ENCODE measurements around the gene DYNC2H1.

Gene DYNC2H1

GRCh38 chr11:103453126-103453525 is 343.9 kb downstream of the DYNC2H1 start:
- no peak for DNase-seq (ENCODE audit: low read depth in 2 of 2)

DNA sequence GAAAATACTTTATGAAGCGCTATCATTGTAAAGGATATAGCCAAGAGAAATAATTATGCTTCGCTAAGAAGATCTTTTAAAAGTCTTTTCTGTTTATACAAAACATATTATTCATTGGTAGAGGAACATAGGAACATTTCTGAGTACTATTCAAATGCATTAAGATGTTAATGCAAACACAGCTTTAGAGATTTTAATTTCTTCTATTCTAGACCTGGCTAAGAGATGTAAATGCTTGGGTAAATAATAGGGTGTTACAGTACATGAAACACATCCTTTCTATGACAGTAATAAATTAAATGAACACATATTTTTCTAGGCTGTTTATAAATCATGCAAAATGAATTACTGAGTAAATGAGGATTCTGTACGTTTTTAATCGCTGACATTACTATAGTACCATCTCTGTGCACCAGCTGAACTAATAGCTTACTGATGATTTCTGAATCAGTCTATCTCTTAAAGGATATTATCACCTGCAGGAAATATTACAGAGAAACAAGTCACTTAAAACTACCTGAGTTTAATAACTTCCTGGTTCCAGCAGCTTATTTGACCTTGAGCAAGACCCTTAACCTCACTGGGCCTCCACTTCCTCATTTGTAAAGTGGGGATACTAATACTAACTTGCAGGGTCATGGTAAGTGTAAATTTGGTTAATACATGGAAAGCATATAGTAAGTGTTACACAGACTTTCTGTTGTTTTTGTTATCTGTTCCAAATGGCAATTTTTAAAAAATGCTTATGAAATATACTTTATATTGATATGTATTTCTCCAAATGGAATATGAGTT is 344.9 kb downstream of the DYNC2H1 start:
- no peak for DNase-seq (ENCODE audit: low read depth in 2 of 2)

GRCh38 chr11:103464420-103464819 is 355.2 kb downstream of the DYNC2H1 start:
- DNase-seq (ENCODE audit: low read depth in 2 of 2) = no peak

GRCh38 chr11:103465555-103466140 is 356.4 kb downstream of the DYNC2H1 start:
- no peak for DNase-seq (ENCODE audit: low read depth in 2 of 2)

- DNase-seq (ENCODE audit: low read depth in 2 of 2) = no peak
These were observed 362.3 kb downstream of the DYNC2H1 start for GRCh38 chr11:103471546-103471945.

DNA sequence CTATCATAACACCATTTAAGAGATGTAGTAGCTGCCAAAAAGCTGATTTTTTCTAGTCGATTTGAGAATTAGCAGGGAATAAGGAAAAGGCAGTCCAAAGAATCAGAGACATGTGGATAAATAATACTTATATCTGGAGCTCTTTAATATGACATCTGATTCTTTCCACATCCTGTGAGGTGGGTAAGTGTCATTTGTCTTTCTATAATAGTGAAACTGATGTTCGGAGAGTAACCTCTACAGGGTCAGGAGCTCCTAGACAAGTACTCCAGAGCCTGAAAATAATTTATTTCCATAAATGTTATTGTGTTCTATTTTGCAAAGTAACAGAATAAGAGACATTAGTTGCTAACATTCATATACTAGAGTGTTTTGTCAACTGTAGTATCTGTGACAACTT is 367.6 kb downstream of the DYNC2H1 start:
- no peak for DNase-seq (ENCODE audit: low read depth in 2 of 2)

- no peak for DNase-seq (ENCODE audit: low read depth in 2 of 2)
These were observed 371.2 kb downstream of the DYNC2H1 start for GRCh38 chr11:103480421-103480820.

DNA sequence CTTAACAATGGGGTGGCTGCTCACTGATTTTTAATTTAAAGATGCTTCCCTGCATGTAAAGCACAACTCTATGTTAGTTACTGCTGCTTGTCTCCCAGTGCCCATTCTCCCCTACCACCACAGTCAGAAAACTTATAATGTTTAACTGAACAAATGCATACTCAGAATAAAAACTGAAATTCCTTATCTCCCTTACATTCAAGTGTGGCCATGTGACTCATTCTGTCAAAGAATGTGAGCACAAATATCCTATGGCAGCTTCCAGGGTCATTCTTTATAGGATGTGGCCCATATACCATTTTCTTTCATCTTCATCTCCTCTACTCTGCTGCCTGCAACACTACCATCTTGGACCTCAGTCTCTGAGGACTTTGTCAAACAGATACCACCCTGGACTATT is 374.8 kb downstream of the DYNC2H1 start:
- no peak for DNase-seq (ENCODE audit: low read depth in 2 of 2)

DNA sequence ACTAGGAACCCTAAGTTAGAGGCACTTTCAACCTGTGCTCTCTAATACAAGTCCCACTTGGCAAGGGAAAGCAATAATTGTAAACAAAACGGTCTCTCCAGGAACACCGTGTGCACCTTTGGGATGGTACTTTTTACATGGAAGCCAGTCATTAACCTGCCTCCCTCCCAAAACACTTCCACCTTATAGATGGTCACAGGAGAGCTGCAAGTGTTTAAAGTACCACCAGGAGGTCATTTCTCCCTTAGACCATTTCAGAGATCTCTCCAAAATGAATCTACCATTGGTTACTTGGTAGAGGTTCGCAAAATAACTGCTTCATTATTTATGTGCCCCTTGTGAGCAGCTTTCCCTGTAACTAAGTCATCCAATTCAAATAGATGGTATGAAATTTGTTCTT is 375.3 kb downstream of the DYNC2H1 start:
- DNase-seq (ENCODE audit: low read depth in 2 of 2) = no peak

DNA sequence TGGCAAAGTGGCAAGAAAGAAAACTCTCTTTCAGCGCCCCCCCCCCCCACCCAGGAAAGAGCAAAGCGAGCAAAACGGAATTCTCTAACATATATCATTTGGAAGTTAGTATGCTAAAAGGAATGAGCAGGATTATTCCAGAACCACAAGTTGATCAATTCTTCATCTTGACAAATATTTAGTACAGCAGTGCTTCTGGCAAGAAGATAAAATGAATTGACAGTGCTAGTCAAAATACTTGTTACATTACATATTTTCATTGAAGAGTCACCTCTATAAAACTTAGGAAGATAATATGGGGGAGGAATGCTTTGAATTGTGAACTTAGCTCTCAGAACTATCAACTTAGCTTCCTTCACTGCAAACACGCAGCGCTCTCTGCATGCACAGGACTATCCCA is 377.4 kb downstream of the DYNC2H1 start:
- DNase-seq (ENCODE audit: low read depth in 2 of 2) = no peak

DNA sequence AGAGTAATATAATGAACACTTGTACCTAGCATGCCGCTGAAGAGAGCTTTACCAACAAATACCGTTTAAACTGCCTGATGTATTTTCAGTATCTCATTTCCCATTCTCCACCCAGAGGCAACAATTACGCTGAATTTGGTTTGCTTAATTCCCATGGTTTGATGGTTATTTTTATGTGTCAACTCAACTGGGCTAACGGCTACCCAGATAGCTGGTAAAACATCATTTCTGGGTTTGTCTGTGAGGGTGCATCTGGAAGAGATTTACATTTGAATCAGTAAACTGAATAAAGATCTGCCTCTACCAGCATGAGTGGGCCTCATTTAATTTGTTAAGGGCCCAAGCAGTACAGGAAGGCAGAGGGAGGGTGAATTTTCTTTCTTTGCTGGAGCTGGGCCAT is 377.9 kb downstream of the DYNC2H1 start:
- DNase-seq (ENCODE audit: low read depth in 2 of 2) = no peak

DNA sequence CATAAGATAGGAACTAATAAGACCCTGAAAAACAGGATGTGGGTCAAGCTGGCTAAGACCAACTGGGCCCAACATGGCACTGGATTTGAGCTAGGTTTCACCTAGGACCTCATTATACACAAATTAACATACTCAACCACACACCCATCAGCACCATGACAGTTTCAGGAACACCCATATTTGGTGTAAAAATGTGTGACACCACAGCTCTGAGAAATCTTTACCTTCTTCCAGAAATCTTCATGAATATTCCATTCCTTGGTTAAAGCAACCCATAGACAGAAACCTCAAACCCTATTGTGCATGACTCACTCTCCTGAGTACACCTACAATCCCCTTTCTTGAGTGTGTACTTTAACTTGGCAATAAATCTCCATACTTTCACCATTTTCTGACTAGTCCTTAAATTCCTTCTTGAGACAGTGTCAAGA is 378.8 kb downstream of the DYNC2H1 start:
- DNase-seq (ENCODE audit: low read depth in 2 of 2) = no peak

GRCh38 chr11:103488579-103488978 is 379.4 kb downstream of the DYNC2H1 start:
- DNase-seq (ENCODE audit: low read depth in 2 of 2) = no peak

DNA sequence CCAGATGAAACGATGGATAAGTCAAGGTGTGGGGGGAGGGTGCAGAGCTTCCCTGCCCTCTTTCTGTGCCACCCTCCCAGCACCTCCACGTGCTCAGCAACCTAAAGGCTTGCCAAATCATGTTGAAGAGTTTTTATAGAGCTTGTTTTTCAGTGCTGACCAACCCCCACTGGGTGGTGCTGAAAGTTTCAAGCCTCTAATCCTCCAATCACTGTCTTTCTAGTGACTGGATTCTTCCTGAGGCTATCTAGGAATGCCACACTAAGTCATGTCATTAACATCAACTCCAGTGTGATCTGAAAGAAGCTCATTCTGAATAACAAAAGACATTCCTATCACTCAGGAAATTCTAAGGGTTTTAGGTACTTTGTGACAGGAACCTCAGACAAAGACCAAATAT is 382.6 kb downstream of the DYNC2H1 start:
- DNase-seq (ENCODE audit: low read depth in 2 of 2) = no peak

DNA sequence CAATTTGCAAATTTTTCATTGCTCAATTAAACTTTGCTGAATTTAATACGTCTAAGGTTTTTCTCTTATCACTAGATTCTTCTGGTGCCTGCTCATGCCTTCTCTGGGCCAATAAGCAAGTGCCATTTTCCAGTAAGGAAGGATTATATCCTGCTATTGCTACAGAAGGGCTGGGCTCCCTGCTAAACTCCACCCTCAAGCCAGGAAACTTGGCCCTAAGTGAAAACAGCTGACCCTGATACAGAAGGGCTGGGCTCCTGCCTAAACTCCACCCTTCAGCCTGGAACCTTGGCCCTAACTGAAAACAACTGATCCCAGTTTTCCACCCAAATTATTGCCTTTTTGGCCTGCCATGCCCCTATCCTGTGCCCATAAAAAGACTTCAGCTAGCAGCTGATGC is 385.3 kb downstream of the DYNC2H1 start:
- DNase-seq (ENCODE audit: low read depth in 2 of 2) = no peak

- no peak for DNase-seq (ENCODE audit: low read depth in 2 of 2)
These were observed 388.0 kb downstream of the DYNC2H1 start for GRCh38 chr11:103497268-103497667.

GRCh38 chr11:103499710-103500340 is 390.6 kb downstream of the DYNC2H1 start:
- no peak for DNase-seq (ENCODE audit: low read depth in 2 of 2)

- no peak for DNase-seq (ENCODE audit: low read depth in 2 of 2)
These were observed 406.1 kb downstream of the DYNC2H1 start for GRCh38 chr11:103515283-103515682.

DNA sequence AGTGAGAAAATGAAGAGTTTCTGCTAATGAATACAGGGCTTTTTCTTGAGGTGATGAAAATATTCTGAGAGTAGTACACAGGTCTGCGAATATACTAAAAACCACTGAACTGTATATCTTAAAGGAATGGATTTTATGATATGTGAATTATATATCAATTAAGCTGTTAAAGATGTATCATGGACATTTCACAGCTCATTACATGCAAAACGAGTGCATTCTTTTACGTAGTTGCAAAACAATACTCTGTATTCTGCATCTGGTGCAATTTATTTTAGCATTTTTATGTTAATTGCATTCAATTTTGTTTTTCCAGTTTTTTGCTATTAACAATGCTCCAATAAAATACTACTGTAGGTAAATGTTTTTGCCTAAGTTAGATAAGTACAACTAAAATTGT is 411.6 kb downstream of the DYNC2H1 start:
- DNase-seq (ENCODE audit: low read depth in 2 of 2) = no peak

DNA sequence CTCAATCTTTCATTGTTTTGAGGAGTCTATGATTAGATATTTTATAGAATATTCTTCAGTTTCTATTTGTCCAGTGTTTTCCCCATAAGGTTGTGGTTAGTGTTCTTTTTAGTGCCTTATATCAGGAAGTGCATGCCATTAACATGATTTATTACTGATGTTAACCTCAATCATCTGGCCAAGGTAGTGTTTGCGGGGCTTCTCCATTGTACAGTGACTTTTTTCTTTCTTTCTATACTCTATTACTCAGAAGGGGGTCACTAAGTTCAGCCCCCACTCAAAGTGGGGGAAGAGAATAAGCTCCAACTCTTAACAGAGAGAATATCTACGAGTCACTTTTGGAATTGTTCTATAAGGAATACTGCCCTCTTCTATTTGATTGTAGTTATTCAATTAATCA is 415.8 kb downstream of the DYNC2H1 start:
- no peak for DNase-seq (ENCODE audit: low read depth in 2 of 2)

DNA sequence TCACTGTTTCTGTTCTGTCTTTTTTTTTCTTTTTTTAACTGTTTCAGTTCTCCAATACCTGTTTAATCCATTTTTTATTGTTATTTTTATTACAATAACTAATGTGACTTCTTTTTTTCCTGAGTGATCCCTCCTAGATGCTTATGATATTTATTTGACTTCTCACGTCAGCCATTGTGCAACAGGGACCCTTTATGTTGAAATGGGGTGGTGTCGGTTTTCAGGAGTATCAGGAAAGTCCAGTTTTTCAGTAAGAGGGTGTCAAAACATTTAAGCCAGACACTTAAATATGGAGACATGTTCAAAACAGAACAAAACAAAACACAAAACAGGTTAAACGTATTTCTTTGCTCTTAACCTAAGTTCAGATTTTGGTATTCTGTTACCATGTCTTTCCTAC is 418.8 kb downstream of the DYNC2H1 start:
- DNase-seq (ENCODE audit: low read depth in 2 of 2) = no peak

GRCh38 chr11:103528596-103528995 is 419.4 kb downstream of the DYNC2H1 start:
- DNase-seq (ENCODE audit: low read depth in 2 of 2) = no peak

DNA sequence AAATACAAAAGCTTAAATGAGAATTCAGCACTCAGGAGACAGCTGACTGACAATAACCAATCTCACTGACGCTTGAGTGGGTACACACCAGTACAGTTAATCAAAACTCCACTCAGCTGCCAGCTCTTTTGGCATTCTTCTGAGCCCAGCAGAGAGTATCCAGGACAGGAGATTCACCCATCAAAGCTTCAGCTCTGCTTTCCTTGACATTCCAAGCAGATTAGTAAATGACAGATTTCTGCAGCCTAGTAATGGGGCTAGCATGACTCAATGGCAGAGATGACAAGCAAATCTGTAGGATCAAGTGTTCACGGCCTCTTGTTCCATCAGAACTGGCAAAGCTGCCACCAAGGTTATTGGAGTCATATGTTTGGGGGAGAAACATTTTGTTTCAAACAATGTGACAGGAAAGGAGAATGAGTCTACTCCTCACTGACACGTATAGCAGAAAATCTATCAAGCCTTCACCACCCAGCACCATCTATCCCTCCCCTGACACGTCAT is 420.0 kb downstream of the DYNC2H1 start:
- no peak for DNase-seq (ENCODE audit: low read depth in 2 of 2)
